HepG2 (cell line): ENCODE data around the gene DESI2. TPM values are rescaled to one million over a fixed set of nuclear protein-coding genes. Genes with fewer than 3 reads are reported as not detected.

Experiments used
- CCDC6 ChIP-seq: sonication (generic); formaldehyde crosslinking; IDR thresholded peaks from 2 replicates; pipeline ENCODE4 v1.8.1; 2022; ENCODE audit warnings: mild to moderate bottlenecking, missing genetic modification reagents, moderate library complexity
- CREB1 ChIP-seq, 2 experiments: fragments of 450-650 bp in 1 of 2; IDR thresholded peaks; 2 replicates each; pipeline ENCODE4 v1.6.1; 2016 to 2017; ENCODE audit warnings: control low read depth in 1 of 2, mild to moderate bottlenecking in 1 of 2, missing compliant biosample characterization in 1 of 2, missing genetic modification characterization in 1 of 2
- HCFC1 ChIP-seq: fragments of 150-350 bp; IDR thresholded peaks from 2 replicates; pipeline ENCODE4 v1.6.1; 2014; ENCODE audit warnings: low read depth, low read length
- ISL2 ChIP-seq: sonication (generic); formaldehyde crosslinking; IDR thresholded peaks from 2 replicates; pipeline ENCODE4 v1.5.0; 2020; ENCODE audit warnings: missing genetic modification reagents
- MTF1 ChIP-seq: sonication (generic); formaldehyde crosslinking; IDR thresholded peaks from 2 replicates; pipeline ENCODE4 v1.5.0; 2020; ENCODE audit warnings: missing genetic modification reagents
- TEAD2 ChIP-seq: sonication (generic); formaldehyde crosslinking; IDR thresholded peaks from 2 replicates; pipeline ENCODE4 v1.9.0; 2021; ENCODE audit warnings: missing genetic modification reagents
- U2AF2 ChIP-seq: fragments of 200-400 bp; formaldehyde crosslinking; IDR thresholded peaks from 2 replicates; pipeline ENCODE4 v1.6.1; 2017; ENCODE audit warnings: low read depth, mild to moderate bottlenecking, low read length
- WIZ ChIP-seq: sonication (generic); formaldehyde crosslinking; IDR thresholded peaks from 2 replicates; pipeline ENCODE4 v1.5.1; 2020; ENCODE audit warnings: mild to moderate bottlenecking, missing genetic modification reagents
- ZNF143 ChIP-seq: sonication (generic); formaldehyde crosslinking; IDR thresholded peaks from 2 replicates; pipeline ENCODE4 v1.4.0; 2020; ENCODE audit warnings: missing genetic modification reagents
- ZNF329 ChIP-seq: sonication (generic); formaldehyde crosslinking; IDR thresholded peaks from 2 replicates; pipeline ENCODE4 v1.9.0; 2021; ENCODE audit warnings: low read depth, mild to moderate bottlenecking, missing genetic modification reagents
- ZNF343 ChIP-seq: sonication (generic); formaldehyde crosslinking; IDR thresholded peaks from 2 replicates; pipeline ENCODE4 v1.4.0; 2020; ENCODE audit warnings: mild to moderate bottlenecking, missing genetic modification reagents
- ZNF558 ChIP-seq: sonication (generic); formaldehyde crosslinking; IDR thresholded peaks from 2 replicates; pipeline ENCODE4 v1.9.0; 2022; ENCODE audit warnings: mild to moderate bottlenecking, missing genetic modification reagents, borderline replicate concordance
- ZNF563 ChIP-seq: sonication (generic); formaldehyde crosslinking; IDR thresholded peaks from 2 replicates; pipeline ENCODE4 v1.8.0; 2022; ENCODE audit warnings: mild to moderate bottlenecking, moderate library complexity, missing genetic modification reagents
- polyA plus RNA-seq, 8 experiments: library from polyadenylated mRNA; depleted of rRNA in 3 of 8; stranded (reverse) in 7 of 8; unstranded in 1 of 8; fragments of >200 nt; fragmentation: Illumina TruSeq in 4 of 8; extraction: Trizol in 4 of 8; gene quantifications; 2 replicates each; pipeline versions ENCODE4 v1.2.1 to v1.2.3, GENCODE V29; 2011 to 2016; ENCODE audit warnings: low read depth in 4 of 8, missing spikeins in 1 of 8, mixed read lengths in 1 of 8; ENCODE audit not compliant: insufficient read depth in 1 of 8
- total RNA-seq, 5 experiments: library from RNA; depleted of rRNA; stranded (reverse); fragments of >200 nt; fragmentation: Illumina TruSeq; extraction: Trizol; gene quantifications; 2 replicates each; pipeline ENCODE4 v1.2.3, GENCODE V29; 2016; ENCODE audit warnings: low read depth in 1 of 5
- TF ChIP-seq, protein P1 (sequence below): sonication (generic); formaldehyde crosslinking; IDR thresholded peaks from 2 replicates; pipeline ENCODE4 v1.4.0; 2020; ENCODE audit warnings: missing genetic modification reagents, borderline replicate concordance
- TF ChIP-seq, protein P2 (sequence below), 2 experiments: sonication (generic) in 1 of 2; formaldehyde crosslinking in 1 of 2; IDR thresholded peaks; 2 replicates each; pipeline versions ENCODE4 v1.4.0 to v1.6.1; 2016 to 2020; ENCODE audit warnings: borderline replicate concordance in 1 of 2, low read depth in 1 of 2, mild to moderate bottlenecking in 1 of 2, missing genetic modification reagents in 1 of 2
- TF ChIP-seq, protein P3 (sequence below), 2 experiments: IDR thresholded peaks; 2 replicates each; pipeline ENCODE4 v1.6.1; 2011 to 2012; ENCODE audit warnings: low read length in 2 of 2, borderline replicate concordance in 1 of 2, low read depth in 1 of 2, mild to moderate bottlenecking in 1 of 2, moderate library complexity in 1 of 2

DESI2 gene
- total and polyA plus RNA-seq, 2 of the 13 experiments (the other 11 are each of a cell fraction or from before 2014, with no cell fraction given) = 23.1 to 42.2 TPM

DNA sequence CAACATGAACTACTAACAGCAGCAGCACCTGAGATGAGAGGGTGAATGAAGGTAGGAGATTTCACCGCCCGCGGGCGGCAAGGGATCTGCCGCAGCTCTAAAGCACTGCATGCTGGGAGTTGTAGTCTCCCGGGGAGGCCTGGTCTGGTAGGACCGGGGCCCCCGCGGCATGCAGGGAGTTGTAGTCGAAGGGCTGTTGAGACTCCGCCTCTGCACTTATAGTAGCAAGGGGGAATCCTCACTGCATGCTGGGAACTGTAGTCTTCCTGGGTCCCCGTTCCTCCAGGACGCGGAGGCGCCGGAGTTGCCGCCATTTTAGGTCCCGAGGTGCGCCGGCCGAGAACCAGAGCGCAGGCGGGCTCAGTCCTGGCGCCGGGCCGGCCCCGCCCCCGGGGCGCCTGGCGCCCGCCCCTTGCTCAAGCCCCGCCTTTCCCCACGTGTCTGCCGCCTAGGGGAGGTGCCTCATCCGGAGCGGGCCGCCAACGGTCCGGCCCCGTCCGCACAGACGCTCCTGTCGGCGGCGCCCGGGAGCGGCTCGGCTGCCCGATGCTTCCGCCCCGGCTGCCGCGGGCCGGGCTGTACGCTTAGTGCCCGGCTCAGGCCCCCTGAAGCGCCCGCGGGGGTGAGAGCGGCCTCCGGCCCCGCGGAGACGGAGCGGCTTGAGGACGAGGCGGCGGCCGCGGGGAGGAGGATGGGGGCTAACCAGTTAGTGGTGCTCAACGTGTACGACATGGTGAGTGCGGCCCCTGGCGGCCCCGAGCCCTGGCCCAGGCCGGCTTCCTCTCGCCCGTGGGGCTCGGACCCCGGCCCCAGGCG, at the start of gene DESI2 (continued):
- no peak for TF ChIP-seq MTF1 (CRISPR knock-in tag)
- TF ChIP-seq, protein P1, sequence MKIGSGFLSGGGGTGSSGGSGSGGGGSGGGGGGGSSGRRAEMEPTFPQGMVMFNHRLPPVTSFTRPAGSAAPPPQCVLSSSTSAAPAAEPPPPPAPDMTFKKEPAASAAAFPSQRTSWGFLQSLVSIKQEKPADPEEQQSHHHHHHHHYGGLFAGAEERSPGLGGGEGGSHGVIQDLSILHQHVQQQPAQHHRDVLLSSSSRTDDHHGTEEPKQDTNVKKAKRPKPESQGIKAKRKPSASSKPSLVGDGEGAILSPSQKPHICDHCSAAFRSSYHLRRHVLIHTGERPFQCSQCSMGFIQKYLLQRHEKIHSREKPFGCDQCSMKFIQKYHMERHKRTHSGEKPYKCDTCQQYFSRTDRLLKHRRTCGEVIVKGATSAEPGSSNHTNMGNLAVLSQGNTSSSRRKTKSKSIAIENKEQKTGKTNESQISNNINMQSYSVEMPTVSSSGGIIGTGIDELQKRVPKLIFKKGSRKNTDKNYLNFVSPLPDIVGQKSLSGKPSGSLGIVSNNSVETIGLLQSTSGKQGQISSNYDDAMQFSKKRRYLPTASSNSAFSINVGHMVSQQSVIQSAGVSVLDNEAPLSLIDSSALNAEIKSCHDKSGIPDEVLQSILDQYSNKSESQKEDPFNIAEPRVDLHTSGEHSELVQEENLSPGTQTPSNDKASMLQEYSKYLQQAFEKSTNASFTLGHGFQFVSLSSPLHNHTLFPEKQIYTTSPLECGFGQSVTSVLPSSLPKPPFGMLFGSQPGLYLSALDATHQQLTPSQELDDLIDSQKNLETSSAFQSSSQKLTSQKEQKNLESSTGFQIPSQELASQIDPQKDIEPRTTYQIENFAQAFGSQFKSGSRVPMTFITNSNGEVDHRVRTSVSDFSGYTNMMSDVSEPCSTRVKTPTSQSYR (CRISPR knock-in tag) = 0 out of 2 replicates have a peak, but pooled peaks have one; percentile 7
- TF ChIP-seq TEAD2 (CRISPR knock-in tag) = 0 out of 2 replicates have a peak, but pooled peaks have one; percentile 67
- 0 out of 2 replicates have a peak, but pooled peaks have one; percentile 49 for TF ChIP-seq ZNF329 (CRISPR knock-in tag)
- TF ChIP-seq WIZ (CRISPR knock-in tag) = no peak
- TF ChIP-seq CREB1 (IDR thresholded peaks at IDR 0.05) = no peak
- peak; percentile 73 for TF ChIP-seq CREB1 (CRISPR knock-in tag; IDR thresholded peaks at IDR 0.05)
- peak; percentile 97 for TF ChIP-seq HCFC1
- TF ChIP-seq, protein P2, sequence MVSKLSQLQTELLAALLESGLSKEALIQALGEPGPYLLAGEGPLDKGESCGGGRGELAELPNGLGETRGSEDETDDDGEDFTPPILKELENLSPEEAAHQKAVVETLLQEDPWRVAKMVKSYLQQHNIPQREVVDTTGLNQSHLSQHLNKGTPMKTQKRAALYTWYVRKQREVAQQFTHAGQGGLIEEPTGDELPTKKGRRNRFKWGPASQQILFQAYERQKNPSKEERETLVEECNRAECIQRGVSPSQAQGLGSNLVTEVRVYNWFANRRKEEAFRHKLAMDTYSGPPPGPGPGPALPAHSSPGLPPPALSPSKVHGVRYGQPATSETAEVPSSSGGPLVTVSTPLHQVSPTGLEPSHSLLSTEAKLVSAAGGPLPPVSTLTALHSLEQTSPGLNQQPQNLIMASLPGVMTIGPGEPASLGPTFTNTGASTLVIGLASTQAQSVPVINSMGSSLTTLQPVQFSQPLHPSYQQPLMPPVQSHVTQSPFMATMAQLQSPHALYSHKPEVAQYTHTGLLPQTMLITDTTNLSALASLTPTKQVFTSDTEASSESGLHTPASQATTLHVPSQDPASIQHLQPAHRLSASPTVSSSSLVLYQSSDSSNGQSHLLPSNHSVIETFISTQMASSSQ (IDR thresholded peaks at IDR 0.05; ENCODE audit: low read depth) = no peak
- TF ChIP-seq, protein P2 (CRISPR knock-in tag; IDR thresholded peaks at IDR 0.05; ENCODE audit: borderline replicate concordance) = peak; percentile 34; the same call in 1 of the 2 replicates
- TF ChIP-seq ZNF143 (CRISPR knock-in tag) = peak; percentile 97
- 0 out of 2 replicates have a peak, but pooled peaks have one; percentile 69 for TF ChIP-seq ZNF343 (CRISPR knock-in tag)
- TF ChIP-seq ZNF563 (CRISPR knock-in tag) = peak; percentile 33; the same call in 1 of the 2 replicates
- no peak for TF ChIP-seq U2AF2
- peak; percentile 31; the same call in 1 of the 2 replicates for TF ChIP-seq ISL2 (CRISPR knock-in tag)
- no peak; the same call in 1 of the 2 replicates for TF ChIP-seq ZNF558 (CRISPR knock-in tag)
- 0 out of 2 replicates have a peak, but pooled peaks have one; percentile 75 for TF ChIP-seq CCDC6 (CRISPR knock-in tag)
- TF ChIP-seq, protein P3, sequence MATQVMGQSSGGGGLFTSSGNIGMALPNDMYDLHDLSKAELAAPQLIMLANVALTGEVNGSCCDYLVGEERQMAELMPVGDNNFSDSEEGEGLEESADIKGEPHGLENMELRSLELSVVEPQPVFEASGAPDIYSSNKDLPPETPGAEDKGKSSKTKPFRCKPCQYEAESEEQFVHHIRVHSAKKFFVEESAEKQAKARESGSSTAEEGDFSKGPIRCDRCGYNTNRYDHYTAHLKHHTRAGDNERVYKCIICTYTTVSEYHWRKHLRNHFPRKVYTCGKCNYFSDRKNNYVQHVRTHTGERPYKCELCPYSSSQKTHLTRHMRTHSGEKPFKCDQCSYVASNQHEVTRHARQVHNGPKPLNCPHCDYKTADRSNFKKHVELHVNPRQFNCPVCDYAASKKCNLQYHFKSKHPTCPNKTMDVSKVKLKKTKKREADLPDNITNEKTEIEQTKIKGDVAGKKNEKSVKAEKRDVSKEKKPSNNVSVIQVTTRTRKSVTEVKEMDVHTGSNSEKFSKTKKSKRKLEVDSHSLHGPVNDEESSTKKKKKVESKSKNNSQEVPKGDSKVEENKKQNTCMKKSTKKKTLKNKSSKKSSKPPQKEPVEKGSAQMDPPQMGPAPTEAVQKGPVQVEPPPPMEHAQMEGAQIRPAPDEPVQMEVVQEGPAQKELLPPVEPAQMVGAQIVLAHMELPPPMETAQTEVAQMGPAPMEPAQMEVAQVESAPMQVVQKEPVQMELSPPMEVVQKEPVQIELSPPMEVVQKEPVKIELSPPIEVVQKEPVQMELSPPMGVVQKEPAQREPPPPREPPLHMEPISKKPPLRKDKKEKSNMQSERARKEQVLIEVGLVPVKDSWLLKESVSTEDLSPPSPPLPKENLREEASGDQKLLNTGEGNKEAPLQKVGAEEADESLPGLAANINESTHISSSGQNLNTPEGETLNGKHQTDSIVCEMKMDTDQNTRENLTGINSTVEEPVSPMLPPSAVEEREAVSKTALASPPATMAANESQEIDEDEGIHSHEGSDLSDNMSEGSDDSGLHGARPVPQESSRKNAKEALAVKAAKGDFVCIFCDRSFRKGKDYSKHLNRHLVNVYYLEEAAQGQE (IDR thresholded peaks at IDR 0.05; ENCODE audit: borderline replicate concordance in 1 of 2, low read depth in 1 of 2, low read length in 2 of 2) = peak in 1 of 2 experiments; percentile 64; a peak in 1 of 4 replicates
